Endodermal cell (in vitro differentiated cells): ENCODE results near the gene POFUT1. TPM values are rescaled to one million over a fixed set of nuclear protein-coding genes. Genes with fewer than 3 reads are reported as not detected.

ENCODE experiments used
- DNase-seq: peaks from one replicate; pipeline ENCODE4 v3.0.0-alpha.2; 2017
- H3K27ac ChIP-seq: 2 replicates; pipeline ENCODE4 v1.5.1; 2013; ENCODE audit warnings: mild to moderate bottlenecking, low read depth, low read length, moderate library complexity
- H3K27me3 ChIP-seq: 2 replicates; pipeline ENCODE4 v1.6.1; 2013; ENCODE audit warnings: mild to moderate bottlenecking, low read length, moderate library complexity; ENCODE audit not compliant: insufficient read depth, control insufficient read depth, poor library complexity, severe bottlenecking
- H3K36me3 ChIP-seq: 2 replicates; pipeline ENCODE4 v1.7.0; 2013; ENCODE audit warnings: mild to moderate bottlenecking, low read length, moderate library complexity; ENCODE audit not compliant: control insufficient read depth, insufficient read depth
- H3K4me1 ChIP-seq: one replicate; pipeline ENCODE4 v1.7.0; 2013; ENCODE audit warnings: low read length; ENCODE audit not compliant: control insufficient read depth, insufficient read depth
- H3K4me3 ChIP-seq: 2 replicates; pipeline ENCODE4 v1.5.1; 2013; ENCODE audit warnings: mild to moderate bottlenecking, low read length, moderate library complexity
- H3K9ac ChIP-seq: 2 replicates; pipeline ENCODE4 v1.6.1; 2013; ENCODE audit warnings: mild to moderate bottlenecking, low read length, moderate library complexity; ENCODE audit not compliant: poor library complexity, severe bottlenecking; ENCODE audit errors: extremely low read depth
- H3K9me3 ChIP-seq: 2 replicates; pipeline ENCODE4 v1.6.1; 2013; ENCODE audit warnings: mild to moderate bottlenecking, low read length, moderate library complexity; ENCODE audit not compliant: control insufficient read depth
- H3K27ac Mint-ChIP-seq: 2 replicates; pipeline ENCODE4 v1.8.0; 2020; ENCODE audit warnings: mixed read lengths
- H3K27me3 Mint-ChIP-seq: 2 replicates; pipeline ENCODE4 v1.8.0; 2021; ENCODE audit warnings: mild to moderate bottlenecking, mixed read lengths; ENCODE audit not compliant: insufficient read depth
- H3K36me3 Mint-ChIP-seq: 2 replicates; pipeline ENCODE4 v1.8.0; 2020; ENCODE audit warnings: low read depth, mixed read lengths
- H3K4me1 Mint-ChIP-seq: 2 replicates; pipeline ENCODE4 v1.8.0; 2020; ENCODE audit warnings: mixed read lengths
- H3K4me3 Mint-ChIP-seq: 2 replicates; pipeline ENCODE4 v1.8.0; 2020; ENCODE audit warnings: mild to moderate bottlenecking, moderate library complexity, mixed read lengths
- H3K9me3 Mint-ChIP-seq: 2 replicates; pipeline ENCODE4 v1.8.0; 2020; ENCODE audit warnings: mild to moderate bottlenecking, mixed read lengths
- WGBS, 2 experiments: methylation state at CpG; one replicate each; pipeline versions ENCODE4 v1.1.5 to v1.1.7; 2013; ENCODE audit warnings: missing lambda C conversion rate in 2 of 2, mixed read lengths in 1 of 2; ENCODE audit not compliant: insufficient coverage in 1 of 2, insufficient read length in 1 of 2; 5-methylcytosine and 5-hydroxymethylcytosine counted together
- total RNA-seq, 2 donors: library from RNA; stranded (reverse); fragmentation: NEBNext Ultra II Directional in 1 of 2; extraction: Animal tissue kit (Norgen Biotek cat#: 25700) in 1 of 2; gene quantifications; 2 replicates in 1 of 2; 3 replicates in 1 of 2; pipeline ENCODE4 v1.2.1, GENCODE V29; 2021
- TF ChIP-seq, protein P1 (sequence below): fragments of 200-600 bp; sonication (generic); conservative IDR thresholded peaks from 2 replicates; pipeline ENCODE4 v1.5.0; 2021; ENCODE audit warnings: antibody characterized with exemption, mild to moderate bottlenecking

POFUT1 gene
- total RNA-seq, 2 donors from 2014 or later: 43.9 to 44.8 TPM

- no peaks in the 10 kb centered on the region for H3K9me3 ChIP-seq
- no peak overlapping the region for H3K4me3 ChIP-seq
- no peak for DNase-seq
- Mint-ChIP-seq H3K4me1 (peaks cover 13% of the 10 kb centered on the region), H3K4me3 (no peak overlapping the region), H3K9me3 (no peaks in the 10 kb centered on the region), H3K27me3 (no peaks in the 10 kb centered on the region), H3K27ac (no peak overlapping the region), H3K36me3 (peaks cover 76% of the 10 kb centered on the region)
- 93 to 97% methylated on average over 6 to 7 of the region's 7 CpGs for WGBS, 2 experiments
- no peak overlapping the region for H3K9ac ChIP-seq
- H3K27me3 ChIP-seq: no peaks in the 10 kb centered on the region
- peaks cover 50% of the 10 kb centered on the region for H3K36me3 ChIP-seq
- peaks cover 5% of the 10 kb centered on the region for H3K4me1 ChIP-seq
- TF ChIP-seq, protein P1, sequence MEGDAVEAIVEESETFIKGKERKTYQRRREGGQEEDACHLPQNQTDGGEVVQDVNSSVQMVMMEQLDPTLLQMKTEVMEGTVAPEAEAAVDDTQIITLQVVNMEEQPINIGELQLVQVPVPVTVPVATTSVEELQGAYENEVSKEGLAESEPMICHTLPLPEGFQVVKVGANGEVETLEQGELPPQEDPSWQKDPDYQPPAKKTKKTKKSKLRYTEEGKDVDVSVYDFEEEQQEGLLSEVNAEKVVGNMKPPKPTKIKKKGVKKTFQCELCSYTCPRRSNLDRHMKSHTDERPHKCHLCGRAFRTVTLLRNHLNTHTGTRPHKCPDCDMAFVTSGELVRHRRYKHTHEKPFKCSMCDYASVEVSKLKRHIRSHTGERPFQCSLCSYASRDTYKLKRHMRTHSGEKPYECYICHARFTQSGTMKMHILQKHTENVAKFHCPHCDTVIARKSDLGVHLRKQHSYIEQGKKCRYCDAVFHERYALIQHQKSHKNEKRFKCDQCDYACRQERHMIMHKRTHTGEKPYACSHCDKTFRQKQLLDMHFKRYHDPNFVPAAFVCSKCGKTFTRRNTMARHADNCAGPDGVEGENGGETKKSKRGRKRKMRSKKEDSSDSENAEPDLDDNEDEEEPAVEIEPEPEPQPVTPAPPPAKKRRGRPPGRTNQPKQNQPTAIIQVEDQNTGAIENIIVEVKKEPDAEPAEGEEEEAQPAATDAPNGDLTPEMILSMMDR: no peak
- H3K27ac ChIP-seq: no peak overlapping the region
Observed at GRCh38 chr20:32227306-32227705, 19.6 kb downstream of the POFUT1 start.

DNA sequence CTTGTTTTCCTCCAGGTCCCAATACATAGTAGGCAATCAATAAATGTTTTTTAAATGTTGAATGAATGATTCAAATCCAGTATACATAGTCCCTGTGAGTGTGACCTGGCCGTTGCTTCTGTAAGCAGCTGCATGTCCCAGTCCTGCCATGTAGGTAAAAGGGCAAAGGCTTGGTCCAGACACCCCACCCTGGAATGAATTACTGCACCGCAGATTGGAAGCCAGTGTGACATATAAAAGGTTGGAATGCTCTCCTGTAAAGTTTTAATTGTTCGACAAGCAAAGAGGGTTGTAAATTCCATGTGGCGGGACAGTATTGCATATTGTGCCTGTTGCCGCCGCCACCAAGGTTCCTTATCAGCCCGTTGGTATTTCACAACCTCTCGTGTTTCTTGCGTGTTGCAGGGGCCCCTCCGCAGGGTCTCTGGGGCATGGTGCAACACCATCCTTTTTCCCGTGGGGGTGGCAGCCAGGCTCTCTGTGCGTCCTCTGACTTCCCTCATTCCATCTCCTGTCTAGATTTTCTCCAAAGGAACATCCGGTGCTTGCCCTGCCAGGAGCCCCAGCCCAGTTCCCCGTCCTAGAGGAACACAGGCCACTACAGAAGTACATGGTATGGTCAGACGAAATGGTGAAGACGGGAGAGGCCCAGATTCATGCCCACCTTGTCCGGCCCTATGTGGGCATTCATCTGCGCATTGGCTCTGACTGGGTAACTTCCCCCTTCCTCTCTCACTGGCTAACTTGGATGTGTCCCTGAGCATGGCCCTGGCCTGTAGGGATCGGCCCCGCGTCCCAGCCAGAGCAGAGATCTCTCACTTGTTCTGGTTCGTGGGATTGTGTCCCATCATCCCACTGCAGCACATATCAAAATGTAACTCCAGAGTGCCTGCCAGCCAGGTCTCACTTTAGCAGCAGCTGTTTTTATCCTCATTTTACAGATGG lies 20.3 kb downstream of the POFUT1 start:
- Histone ChIP-seq H3K9ac (no peak overlapping the region), H3K4me1 (peaks cover 5% of the 10 kb centered on the region), H3K36me3 (peaks cover 52% of the 10 kb centered on the region), H3K4me3 (no peak overlapping the region), H3K27me3 (no peaks in the 10 kb centered on the region), H3K9me3 (no peaks in the 10 kb centered on the region), H3K27ac (no peak overlapping the region)
- no peaks in the 10 kb centered on the region for H3K9me3 Mint-ChIP-seq
- H3K4me3 Mint-ChIP-seq: no peak overlapping the region
- no peak for DNase-seq
- no peaks in the 10 kb centered on the region for H3K27me3 Mint-ChIP-seq
- peaks cover 76% of the 10 kb centered on the region for H3K36me3 Mint-ChIP-seq
- 94 to 97% methylated on average over 14 to 22 of the region's 22 CpGs for WGBS, 2 experiments
- H3K27ac Mint-ChIP-seq: peak overlapping the region; percentile 41
- peaks cover 13% of the 10 kb centered on the region for H3K4me1 Mint-ChIP-seq
- TF ChIP-seq, protein P1: no peak

DNA sequence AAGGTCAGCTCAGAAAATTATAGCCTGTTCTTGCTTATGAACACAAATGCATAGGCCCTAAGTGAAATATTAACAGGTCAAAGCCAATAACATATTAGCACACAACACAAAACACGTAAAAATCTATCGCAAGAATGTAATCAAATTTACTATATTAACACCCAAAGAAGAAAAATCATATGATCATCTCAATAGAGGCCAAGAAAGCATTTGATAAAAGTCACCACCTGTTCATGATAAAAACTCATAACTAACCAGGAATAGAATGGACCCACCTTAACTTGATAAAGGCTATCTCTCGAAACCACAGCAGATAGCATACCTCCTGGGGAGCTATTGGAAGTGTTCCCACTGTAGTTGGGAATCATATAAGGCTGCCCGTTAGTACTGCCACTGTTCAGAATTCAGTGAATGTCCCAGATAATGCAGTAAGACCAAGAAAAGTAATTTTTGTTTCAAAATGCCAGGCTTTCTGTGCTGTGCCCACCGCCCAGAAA lies 21.6 kb downstream of the POFUT1 start:
- H3K36me3 Mint-ChIP-seq: peaks cover 78% of the 10 kb centered on the region
- no peak overlapping the region for H3K27ac ChIP-seq

More for the DNA sequence above, 21.6 kb downstream of the POFUT1 start:
- Histone ChIP-seq H3K36me3 (peaks cover 58% of the 10 kb centered on the region), H3K4me1 (peaks cover 5% of the 10 kb centered on the region), H3K4me3 (no peak overlapping the region), H3K9me3 (no peaks in the 10 kb centered on the region), H3K9ac (no peak overlapping the region), H3K27me3 (no peaks in the 10 kb centered on the region)
- TF ChIP-seq, protein P1: no peak
- WGBS, 2 experiments: 90 to 100% methylated on average over 5 of the region's 5 CpGs
- no peak overlapping the region for H3K4me3 Mint-ChIP-seq
- DNase-seq: no peak
- H3K27me3 Mint-ChIP-seq: no peaks in the 10 kb centered on the region
- peaks cover 13% of the 10 kb centered on the region for H3K4me1 Mint-ChIP-seq
- H3K9me3 Mint-ChIP-seq: no peaks in the 10 kb centered on the region
- no peak overlapping the region for H3K27ac Mint-ChIP-seq
